NCI-H526 treated with DMSO at 0.1 percent for 48 hours (cell line): ENCODE data around the gene CSAD.

Experiments used
- DNase-seq: peaks from one replicate; lab custom pipeline; 2025; lab: John Stamatoyannopoulos, UW

CSAD gene, protein sequence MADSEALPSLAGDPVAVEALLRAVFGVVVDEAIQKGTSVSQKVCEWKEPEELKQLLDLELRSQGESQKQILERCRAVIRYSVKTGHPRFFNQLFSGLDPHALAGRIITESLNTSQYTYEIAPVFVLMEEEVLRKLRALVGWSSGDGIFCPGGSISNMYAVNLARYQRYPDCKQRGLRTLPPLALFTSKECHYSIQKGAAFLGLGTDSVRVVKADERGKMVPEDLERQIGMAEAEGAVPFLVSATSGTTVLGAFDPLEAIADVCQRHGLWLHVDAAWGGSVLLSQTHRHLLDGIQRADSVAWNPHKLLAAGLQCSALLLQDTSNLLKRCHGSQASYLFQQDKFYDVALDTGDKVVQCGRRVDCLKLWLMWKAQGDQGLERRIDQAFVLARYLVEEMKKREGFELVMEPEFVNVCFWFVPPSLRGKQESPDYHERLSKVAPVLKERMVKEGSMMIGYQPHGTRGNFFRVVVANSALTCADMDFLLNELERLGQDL

DNA sequence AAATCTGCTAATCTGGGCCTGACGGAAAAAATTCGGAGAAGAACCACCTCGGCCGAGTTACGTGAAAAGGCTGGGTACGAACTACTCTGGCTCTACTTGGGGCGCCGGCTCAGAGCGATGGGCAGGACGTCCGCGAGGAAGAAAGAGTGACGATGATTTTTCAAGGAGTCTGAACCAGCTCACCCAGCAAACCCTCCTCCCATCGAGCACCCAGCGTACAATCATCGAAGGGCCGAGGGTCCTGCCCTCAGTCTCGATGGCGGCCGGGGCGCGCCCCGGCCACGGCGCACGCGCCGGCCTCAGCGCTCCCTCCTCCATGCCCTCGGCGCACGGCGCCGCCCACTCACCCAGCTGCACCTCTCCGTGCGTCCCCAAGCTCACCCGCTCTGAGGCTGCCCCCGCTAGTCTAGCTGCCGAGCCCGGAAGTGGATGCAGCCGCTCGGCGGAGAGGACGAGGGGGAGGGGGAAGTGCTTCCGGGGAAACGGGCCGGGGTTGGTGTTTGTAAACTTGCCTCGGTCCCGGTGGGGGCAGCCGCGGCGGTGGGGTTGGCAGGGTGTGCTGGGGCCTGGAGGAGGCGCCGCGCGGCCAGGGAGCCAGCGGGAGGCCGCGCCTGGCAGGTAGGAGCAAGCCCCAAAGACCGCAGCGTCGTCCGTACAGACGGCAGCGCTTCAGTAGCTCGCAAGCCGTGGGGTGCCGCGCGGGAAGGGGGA, at the start of gene CSAD, which contains the start of gene ZNF740:
Gene CSAD, minus strand, starts transcription at position 706 of the 711 bp plus-strand sequence. CDS start 7,455 bp downstream, outside the sequence.
Gene ZNF740, plus strand, starts transcription at position 503 of the 711 bp plus-strand sequence. CDS start 1,262 bp downstream, outside the sequence.
- peak; percentile 94 for DNase-seq

DNA sequence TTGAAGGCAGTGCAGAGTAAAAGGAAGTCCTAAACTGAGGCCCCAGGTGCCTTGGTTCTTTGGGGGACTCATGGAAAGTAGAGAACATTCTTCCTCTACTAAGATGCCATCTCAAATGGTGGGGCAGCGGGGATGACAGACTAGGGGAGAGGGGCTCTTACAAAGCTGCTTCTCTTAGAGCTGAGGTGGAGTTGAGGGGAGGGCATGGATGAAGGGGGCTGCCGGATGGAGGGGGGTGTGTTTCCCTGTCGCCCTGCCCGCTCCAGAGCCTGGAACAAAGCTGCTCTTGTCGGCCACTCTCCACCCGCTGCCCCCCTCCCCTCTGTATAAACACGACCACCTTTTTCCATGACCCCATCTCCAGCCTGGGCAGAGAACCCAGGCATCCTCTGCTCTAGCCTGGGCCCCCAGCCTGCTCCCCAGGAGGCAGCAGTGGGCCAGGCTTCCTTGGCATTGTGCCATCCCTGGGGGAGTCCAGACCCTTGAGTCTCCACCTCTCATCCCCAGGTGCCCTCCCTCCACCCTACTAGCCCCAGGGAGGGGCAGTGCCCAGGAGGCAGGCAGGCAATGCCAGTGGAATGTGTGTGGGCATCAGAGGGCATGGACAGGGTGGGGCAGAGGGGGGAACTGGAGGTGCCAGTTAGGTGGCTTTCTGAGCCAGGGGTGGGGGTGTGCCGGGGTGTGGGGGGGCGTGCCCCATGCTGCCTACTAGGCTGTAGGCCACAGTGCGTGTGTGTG, 49.6 kb upstream of the CSAD start:
- no peak for DNase-seq

DNA sequence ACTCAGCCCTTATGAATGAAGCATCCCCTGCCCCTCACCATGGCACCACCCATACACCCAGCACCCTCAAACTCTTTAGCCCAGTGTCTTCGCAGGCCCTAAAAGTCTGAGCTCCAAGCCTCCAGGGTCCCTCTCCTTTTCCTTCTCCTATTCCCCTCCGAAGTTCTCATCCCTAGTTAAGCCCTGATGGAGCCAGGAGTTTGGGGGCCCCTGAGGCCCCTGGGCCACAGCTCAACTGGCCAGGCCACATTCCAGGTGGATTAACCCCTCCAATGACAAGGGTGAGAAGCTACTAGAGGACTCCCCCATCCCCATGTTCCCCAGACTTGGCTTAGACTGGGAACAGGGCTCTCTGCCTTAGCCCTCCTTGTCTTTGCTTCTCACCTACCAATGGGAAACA, 48.7 kb upstream of the CSAD start:
- no peak for DNase-seq

DNA sequence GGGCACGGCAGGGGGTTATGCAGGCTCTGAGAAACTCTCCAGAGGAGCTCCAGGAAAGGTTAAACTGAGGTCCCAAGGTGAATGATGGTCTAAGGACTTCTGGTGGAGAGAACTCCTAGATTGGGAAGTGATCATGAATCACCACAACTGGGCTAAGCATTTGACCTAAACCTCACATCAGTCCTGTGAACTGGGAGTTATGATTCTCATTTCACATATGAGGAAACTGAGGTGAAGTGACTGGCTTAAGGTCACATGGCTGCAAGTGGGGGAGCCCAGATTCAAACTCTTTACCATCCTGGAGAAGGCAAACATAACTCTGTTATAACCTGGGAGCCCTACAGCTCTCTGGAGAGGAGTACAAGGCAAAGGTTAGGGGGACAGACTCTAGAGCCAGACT, 47.1 kb upstream of the CSAD start:
- DNase-seq: no peak

DNA sequence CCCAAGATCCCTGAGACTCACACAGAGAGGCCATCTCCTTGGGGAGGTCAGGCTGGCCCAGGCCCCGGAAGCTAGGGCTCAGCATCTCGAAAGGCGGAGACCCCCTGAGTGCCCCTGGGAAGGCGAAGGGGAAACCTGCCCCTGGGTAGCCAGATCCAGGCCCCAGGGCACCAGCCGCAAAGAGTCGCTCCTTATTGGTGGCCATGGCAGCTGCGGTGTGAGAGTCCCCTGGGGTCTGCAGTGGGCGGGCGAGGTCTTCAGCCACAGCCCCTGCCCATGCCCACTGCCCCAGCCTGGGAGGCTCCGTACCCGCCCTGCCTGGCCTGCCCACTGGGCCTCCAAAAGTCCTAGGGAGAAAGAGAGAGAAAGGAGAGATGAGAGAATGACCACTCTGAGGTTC, 46.6 kb upstream of the CSAD start:
- no peak for DNase-seq

DNA sequence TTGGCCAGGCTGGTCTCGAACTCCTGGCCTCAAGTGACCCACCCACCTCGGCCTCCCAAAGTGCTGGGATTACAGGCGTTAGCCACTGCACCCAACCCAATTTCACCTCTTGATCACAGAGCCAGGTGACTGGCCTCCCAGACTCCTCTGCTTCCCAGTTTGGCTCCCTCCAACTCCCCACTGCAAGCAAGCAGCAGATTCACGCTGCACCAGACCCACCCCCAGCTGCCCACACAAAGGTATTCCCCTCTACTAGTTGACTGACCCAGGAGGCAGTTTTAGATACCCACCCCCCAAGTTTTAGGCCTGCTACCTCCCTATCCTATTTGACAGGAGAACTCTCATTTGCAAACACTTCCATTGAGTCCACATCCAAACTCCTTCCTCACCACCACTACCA, 46.1 kb upstream of the CSAD start:
- DNase-seq: no peak

DNA sequence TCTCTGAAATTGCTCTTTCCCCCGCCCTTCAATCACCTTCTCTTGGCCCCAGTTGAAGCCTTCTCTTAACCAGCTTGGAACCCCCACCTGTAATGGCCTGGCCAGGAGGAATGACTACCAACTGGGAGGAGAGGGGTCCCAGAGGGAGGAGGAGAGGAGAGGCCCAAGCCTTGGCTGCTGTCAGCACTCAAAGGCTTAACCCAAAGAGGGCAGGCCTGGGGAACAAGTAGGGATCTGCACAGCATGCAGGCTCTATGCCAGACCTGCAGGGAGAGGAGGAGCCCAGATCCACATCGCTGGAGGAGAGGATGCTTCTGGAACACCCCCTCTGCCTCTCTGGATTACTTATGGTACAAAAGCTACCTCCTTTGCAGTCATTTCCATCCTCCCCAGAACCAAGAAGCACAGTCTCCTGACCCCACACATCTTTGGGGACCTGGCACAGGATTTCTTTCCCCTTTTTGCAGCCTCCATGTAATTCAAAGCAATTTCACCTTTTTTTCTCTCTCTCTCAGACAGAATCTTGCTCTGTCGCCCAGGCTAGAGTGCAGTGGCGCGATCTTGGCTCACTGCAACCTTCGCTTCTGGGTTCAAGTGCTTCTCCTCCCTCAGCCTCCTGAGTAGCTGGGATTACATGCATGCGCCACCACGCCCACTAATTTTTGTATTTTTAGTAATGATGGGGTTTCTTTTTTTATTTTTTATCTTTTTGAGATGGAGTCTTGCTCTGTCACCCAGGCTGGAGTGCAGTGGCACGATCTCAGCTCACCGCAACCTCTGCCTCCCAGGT, 45.1 kb upstream of the CSAD start:
- DNase-seq: no peak

DNA sequence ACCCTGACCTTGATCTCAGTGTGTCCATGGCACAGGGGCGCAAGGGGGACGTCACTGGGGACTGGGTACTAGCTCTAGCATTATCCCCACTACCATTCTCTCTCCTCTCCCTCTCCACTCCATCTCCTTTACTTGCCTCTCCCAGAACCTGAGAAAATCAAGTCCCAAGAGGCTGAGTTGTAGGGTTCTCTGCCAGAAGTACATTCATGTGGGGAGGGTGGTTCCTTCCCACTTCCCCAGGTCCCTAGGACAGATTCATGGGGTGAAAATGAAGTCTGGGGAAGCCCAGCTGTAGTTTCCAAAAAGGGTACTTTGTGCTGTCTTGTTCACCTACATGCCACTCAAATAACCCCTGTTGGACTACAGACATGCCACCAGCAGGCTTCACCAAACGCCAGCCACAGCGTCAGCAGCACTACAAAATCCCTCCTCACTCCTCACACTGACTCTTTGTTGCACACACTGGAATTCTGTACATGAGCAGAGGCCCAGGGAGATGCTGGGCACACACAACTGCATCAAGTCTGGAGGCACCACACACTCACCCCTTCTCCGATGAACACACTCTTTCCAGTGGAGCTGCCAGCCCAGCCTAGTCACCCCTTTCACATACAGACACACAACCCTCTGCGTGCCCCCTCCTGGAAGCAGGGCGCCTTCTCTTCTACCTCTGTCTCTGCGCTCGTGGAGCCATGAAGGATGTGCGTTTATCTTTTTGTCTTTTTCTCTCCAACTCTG, 44.3 kb upstream of the CSAD start:
- DNase-seq: no peak

DNA sequence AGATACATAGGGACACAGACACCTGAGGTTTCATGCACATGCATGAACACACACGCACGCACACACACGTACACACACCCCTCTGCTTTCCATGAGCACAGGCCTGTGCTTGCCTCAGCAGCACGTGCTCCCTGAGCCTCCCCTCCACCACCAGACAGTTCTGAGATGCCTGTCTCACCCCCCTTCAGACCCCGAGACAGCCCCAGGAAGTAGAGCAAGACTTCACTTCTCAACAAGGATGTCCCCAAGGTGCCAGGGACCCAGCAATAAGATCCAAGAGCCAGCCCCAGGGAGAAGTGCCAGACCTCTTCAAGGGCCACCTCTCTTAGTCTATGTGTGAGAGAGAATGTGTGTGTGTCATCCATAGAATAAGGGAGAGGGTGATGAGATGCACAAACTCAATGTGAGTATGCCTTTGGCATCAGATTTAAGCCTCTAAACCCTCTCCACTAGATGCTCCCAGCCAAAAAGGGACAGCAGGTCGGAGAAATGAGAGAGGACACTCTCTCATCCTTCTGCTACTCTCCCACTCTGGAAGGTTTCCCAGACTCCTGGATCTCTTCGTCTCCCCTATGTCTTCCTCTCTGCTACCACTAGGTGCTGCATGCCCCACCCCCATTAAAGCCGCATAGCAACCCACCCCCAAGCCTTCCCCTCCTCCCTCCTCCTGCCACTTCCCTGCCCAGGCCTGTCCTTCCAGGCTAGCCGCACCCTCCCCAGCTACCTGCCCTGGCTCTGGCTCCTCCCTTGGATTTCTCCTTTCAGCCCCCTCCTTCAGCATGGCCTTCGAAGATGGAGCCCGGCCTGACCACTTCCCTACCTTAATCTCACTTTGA, 43.6 kb upstream of the CSAD start:
- DNase-seq: peak; percentile 43

DNA sequence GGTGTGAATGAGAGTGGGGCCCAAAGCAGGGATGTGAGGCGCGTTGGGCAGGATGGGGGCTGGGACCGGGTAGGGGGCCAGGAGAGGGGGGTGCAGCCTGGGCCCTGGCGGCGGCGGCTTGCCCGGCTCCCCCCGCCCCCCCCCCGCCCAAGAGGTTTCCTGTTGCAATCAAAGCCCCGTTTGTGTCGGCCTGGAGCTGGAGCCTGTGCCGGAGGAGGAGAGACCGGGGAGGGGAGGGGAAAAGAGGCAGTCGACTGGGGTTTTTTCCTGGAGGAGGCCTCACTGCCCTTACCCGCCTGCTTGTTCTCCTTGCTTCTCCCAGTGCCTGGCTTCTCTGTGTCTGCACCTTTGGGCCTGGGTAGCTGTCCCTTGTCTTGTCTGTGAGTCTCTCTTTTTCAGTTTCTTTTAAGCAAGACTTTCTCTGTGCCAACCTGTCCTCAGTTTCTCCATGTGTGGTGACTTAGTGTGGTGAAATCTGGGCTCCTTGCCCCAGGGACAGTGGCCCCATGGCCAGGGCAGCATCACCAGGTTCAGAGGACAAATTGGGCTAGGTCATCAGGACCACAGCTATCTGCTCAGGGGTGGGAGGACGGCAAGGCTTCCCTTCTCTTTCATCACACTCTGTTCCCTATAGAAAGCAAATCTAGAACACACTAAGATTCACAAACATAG, 42.8 kb upstream of the CSAD start:
- no peak for DNase-seq

DNA sequence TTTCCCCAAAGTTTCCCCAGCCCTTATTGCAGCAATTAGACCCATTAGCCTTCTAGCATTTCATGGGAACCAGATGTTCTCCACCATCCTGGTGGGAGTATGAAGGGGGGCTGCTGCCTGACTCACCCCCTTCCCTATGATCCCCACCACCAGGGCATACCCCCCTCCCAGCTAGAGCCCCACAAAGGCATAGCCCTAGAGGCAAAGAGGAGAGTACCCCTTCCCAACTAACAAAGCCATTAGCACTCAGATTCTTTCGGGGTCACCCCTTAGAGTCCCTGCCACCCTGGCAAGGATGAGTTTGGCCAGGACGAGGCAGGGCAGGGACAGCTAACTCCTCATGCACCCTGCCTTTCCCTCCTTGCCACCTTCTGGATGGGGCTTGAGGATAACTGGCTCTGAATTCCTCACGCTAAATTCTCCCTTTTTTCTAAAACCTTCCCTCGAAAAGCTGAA, 42.1 kb upstream of the CSAD start:
- DNase-seq: no peak

DNA sequence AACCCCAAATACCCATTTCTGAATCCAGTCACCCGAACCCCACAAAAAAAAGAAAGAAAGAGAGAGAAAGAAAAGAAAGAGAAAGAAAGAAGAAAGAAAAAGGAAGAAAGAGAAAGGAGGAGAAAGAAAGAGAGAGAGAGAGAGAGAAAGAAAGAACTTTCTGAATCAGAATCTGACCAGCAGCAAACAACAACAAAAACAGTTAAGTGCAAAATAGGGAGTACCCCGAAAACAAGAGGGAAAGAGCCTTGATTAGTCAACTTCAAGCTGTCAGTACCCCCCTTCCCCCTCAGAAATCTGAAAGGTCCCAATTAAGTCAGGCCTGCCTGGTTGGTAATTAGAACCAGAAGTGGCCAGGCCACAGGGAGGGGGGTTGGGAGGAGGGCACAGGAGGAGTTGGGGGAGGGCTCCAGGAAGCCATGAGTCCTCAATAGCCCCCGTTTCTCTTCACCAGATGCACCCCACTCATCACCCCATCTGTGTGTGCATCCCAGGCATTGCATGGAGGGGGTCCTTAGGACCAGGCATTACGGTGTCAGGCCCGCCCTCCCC, 41.5 kb upstream of the CSAD start:
- DNase-seq: no peak

DNA sequence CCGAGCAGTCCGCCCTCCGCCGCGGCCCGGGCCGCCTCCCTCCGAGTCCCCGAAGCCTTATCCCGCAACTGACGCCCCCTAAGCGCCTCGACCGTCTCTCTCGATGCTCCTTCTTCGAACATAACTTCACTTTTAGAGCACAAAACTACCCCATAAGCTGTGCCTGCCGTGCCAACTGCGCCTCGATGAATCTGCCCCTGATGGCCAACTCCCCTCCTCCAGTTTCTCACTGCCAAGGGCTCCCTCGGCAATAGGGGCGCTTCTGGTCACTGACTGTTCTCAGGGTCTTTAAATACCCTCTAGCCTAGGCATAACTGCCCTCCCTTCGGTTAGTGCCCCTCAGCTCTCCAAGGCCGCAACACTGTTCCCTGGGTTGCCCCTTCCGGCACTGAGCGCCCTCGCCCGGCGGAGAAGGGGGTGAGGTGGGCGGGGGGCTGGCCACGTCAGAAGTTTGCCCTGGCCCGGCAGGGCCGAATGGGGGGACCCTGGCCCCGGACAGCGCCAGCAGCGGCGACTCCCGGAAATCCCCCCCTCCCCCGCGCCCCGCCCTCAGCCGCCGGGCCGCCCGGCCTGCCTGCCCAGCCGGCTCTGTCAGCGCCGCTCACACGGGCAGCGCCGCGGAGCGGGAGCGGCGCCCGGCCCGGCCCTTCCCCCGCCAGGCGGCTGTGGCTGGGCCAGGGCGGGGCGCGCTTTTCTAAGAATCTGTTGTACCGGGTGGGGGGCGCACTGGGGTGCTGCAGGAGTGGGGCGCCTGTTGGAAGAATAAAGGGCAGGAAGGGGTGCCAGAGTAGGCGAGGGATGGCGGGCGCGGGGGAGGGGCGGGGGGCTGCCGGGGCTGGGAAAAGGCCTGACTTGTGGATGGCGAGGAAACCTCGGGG, 40.7 kb upstream of the CSAD start:
- DNase-seq: peak; percentile 70

DNA sequence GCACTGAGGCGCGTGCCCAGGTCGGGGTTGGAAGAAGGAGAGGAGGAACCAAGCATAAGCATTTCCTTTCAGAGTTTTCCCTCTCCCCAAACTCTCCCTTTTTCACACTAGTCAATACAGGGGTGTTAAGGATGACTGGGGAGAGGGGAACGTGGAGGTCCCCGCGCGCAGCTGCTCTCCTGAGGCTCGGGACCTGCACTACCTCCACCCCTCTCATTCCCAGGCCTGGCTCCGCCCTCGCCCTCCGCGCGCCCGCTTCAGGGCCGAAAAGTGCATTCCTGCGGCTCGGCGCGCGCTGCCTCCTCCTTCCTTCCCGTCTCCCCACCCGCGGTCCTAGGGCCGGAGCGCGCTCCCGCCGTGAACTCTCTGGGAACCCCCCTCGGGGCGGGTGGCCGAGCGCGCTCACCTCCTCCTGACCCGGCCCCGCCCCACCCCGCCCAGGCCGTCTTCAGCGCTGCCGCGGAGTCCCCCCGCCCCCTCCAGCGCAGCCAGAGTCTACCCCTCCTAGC, 40.0 kb upstream of the CSAD start:
- peak; percentile 76 for DNase-seq

DNA sequence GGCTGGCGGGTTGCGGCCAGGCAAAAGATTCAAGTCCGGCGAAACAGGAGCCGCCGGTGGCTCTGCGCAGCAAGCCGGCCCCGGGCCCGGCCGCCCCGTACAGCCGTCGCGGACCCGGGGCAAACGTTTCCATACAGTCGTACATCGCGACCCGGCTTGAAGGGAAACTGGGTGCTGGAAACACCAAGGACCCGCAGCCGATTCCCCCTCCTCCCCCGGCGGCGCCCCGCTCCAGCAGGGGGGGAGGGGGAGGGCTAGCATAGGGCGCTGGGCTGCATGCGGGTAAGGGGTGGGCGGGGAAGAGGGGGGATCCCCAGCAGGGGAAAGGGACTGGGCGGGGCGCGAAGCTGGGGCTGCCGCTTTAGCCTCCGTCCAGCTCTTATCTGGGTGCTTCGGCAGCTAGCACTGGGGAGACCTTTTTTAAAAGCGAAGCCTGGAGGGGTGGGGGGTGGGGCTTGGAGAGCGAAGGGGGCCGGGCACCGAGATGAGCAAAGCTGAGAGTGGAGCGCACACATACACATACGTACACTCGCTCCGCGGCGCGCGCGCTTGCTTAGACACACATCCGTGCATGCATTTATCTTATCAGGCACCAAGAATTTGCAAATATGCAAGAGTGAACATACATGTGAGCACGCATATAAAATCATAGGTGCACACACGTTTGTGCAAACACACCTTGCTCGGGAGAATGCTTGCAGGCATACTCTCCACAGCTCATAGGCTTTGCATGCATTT, 39.4 kb upstream of the CSAD start:
- peak; percentile 33 for DNase-seq

DNA sequence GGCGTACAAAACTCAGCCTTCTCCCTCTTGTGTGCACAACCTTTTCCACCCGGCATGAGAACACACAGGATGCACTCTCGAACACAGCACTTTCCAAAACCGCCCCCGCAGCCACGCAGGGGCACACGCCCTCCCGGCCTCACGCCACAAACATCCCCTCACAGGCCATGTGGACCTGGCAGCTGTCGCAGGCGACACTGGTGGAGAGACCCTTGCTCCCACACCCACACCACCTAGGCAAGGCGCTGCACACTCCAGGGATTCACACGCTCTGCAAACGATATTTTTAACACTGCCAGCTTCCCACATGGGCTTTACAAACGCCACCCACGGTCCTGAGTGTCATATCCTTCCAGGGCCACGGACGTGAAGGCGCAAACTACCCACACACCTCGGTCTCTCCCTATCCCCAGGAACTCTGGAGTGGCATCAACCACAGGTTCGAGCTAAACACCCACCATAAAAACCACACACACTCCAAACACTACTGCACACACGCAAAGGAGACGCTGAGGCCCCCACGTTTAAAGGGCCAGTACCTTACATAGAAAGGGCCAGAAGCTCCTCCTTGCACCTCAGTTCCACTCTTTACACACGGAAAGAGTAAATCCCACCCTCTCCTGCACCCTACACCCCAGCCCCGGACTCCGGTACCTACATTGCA, 38.7 kb upstream of the CSAD start:
- no peak for DNase-seq
